Gastroesophageal sphincter (tissue), 3 donors: ENCODE data around the gene SOX6.

ENCODE experiments used
- CTCF ChIP-seq, 4 experiments: fragments of 200-600 bp in 2 of 4; fragments of 450-650 bp in 2 of 4; sonication (generic) in 1 of 4; IDR thresholded peaks; one replicate each; pipeline ENCODE4 v1.5.1; 2017 to 2019; ENCODE audit warnings: antibody characterized with exemption in 4 of 4, mild to moderate bottlenecking in 2 of 4, moderate library complexity in 2 of 4
- EP300 ChIP-seq: sonication (generic); formaldehyde crosslinking; IDR thresholded peaks from one replicate; pipeline ENCODE4 v1.6.1; 2017; ENCODE audit warnings: antibody characterized with exemption, mild to moderate bottlenecking
- POLR2A ChIP-seq, 2 donors: fragments of 450-650 bp; IDR thresholded peaks; one replicate each; pipeline ENCODE4 v1.6.1; 2017; ENCODE audit warnings: antibody characterized with exemption in 2 of 2, mild to moderate bottlenecking in 2 of 2, moderate library complexity in 1 of 2
- POLR2AphosphoS5 ChIP-seq: sonication (generic); formaldehyde crosslinking; IDR thresholded peaks from one replicate; pipeline ENCODE4 v1.6.1; 2017; ENCODE audit warnings: antibody characterized with exemption

- TF ChIP-seq CTCF (IDR thresholded peaks at IDR 0.05) (no peak), POLR2AphosphoS5 (no peak), EP300 (no peak), POLR2A (IDR thresholded peaks at IDR 0.05) (no peak)
Observed at GRCh38 chr11:16149476-16149875, 206.9 kb downstream of the SOX6 start.
